Limb (tissue), 2 donors: Measurements from ENCODE around the gene GSG1.
"Not testable (repeated sequence)": the region's sequence is repeated elsewhere in the genome, so short reads cannot be mapped to it uniquely, and the experiment has no call there.

ENCODE experiments used
- DNase-seq, 2 donors: peaks; one replicate each; pipeline ENCODE4 v3.0.0-alpha.2; 2016; ENCODE audit errors: extremely low spot score in 2 of 2

Gene GSG1

DNA sequence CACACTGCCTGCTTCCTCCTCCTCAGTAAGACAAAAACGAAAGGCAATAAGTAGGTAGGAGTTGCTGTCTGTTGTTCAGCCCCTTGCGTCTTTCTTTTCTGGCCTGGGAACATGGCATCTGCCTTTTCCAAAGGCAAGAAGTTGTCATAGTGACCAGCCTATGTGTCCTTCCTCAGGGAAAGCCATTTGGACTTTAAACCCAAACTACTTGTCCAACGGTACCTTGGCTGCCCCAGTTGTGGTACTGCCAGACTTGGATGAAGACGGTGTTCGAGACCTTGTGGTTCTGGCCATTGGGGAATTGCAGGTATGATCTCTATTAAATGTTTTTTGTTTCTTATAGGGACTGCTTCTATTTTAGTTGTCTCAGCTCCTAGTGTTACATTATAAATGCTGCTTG is 40.8 kb downstream of the GSG1 start:
- DNase-seq, result no peak

DNA sequence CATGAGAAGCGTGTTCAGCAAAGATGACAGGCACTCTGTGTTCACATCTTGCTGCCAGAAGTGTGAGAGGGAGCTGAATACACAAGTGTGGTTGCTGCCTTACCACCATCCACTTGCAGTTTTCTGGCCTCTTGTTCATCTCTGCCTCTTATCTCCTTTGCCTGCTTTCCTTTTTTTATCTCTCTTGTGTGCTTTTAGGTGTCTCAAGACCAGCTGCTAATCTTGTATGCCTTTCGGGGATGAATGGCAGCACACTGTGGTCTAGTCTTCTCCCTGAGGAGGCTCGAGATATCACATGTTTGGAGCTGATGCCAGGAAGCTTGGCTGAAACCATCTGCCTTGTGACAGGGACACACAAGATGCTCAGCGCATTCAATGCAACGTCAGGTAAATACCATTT is 42.1 kb downstream of the GSG1 start:
- no peak for DNase-seq

DNA sequence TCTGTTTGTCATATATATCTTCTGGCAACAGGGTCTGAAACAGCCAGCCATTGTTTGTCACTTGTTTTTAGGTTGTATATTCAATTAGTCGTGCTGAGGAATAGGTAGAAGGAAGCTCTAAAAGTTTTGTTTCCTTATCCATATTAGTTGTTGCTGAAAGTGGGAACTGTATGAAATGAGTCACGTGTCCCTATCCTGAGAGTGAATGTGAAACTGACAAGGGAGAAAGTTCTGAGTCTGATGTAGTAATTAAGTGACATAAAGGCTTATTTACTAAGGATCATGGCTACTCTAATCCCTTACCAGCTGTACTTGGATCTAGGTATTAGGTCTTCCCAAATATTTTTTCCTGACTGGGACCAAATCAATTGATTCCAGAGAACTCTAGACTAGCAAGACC is 42.9 kb downstream of the GSG1 start:
- no peak for DNase-seq

DNA sequence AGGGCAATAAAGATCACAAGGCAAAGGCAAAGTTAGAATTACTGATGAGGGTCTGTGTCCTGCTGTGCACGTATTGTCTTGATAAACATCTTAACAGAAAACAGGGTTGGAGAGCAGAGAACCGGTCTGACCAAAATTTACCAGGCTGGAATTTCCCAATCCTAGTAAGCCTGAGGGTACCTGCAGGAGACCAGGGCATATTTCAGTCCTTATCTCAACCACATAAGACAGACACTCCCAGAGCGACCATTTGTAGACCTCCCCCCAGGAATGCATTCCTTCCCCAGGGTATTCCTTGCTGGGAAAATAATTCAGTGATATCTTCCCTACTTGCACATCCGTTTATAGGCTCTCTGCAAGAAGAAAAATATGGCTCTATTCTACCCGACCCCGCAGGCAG is 49.9 kb downstream of the GSG1 start:
- DNase-seq, result not testable (repeated sequence)

DNA sequence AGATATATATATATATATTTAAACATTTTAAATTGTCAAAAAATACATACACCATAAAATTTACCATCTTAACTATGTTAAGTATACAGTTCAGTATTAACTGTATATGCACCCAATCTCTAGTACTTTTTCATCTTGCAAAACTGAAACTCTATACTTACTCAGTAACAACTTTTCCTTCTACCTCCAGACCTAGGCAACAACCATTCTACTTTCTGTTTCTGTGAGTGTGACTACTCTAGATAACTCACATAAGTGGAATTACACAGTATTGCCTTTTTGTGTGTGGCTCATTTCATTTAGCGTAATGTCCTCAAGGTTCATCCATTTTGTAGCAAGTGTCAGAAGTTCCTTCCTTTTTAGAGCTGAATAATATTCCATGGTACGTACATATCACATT is 51.0 kb downstream of the GSG1 start:
- no peak for DNase-seq

DNA sequence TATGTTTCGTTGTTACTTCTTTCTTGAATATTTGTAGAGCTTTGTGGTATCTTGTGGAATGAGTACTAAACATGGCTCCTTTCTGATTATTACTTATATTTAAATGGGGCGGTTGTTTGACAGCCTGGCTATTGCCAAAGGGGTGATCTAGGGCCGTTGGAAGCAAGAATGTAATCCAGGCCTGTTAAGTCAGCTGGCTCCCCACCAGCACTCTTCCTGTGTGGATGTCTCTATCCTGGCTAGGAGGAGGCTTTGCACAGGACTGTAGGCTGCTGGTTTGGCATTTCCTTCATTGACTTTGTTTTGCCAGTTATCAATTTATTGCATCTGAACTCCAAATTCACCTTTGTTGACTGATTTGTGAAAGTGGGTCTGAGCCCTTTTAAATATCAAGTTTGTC is 53.7 kb downstream of the GSG1 start:
- DNase-seq, result no peak

DNA sequence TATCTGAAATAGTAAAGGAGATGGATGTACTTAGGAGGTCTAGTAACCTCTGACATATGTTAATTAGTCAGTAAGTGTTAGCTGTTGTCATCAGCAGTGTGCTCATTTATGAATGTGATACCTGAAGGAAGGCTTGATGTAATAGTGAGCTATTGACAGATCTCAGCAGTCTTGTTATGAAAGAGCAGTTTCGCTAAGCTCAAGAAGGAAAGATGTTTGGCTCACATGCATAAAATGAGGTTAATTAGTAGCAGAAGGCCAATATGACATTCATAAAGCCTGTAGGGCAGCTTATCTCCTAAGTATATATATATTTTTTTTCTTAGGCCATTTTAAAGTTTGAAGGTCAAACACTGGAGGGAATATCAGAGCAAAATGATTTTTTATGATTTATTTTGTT is 56.5 kb downstream of the GSG1 start:
- no peak for DNase-seq

DNA sequence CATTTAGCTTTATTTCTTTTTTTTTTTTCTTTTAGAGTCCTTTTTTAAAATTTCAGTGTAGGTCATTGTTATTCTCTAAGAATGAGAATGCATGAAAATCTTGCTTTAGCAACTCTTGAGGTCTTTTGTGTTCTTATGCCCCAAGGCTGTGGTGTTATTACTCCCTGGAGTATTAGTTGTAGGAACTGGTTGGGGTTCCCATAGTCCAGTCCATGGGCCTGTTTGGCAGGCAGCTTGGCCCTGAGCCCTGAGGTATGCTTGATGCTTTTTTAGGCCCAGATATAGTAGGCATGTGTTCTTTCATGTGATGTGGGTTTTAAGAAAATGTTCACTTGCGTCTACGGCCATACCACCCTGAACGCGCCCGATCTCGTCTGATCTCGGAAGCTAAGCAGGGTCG is 57.7 kb downstream of the GSG1 start:
- DNase-seq, result no peak

DNA sequence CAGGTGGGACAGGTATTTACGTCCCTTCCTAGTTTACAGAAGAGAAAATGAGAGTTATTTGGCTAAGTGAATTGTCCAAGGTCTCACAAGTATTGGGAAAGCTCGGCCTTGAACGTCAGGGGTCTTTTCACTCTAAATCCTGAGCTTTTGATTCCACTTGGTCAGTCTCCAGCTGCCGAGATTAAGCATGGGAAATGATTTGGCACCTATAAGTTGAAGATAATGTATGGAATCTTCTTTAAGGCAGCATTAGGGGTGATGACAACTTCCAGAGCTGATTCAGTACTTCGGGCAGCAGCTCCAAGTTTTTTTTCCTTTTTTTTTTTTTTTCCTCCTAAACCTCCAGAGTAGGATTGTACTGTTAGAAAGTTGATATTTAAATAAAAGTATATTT is 58.6 kb downstream of the GSG1 start:
- DNase-seq, result no peak

DNA sequence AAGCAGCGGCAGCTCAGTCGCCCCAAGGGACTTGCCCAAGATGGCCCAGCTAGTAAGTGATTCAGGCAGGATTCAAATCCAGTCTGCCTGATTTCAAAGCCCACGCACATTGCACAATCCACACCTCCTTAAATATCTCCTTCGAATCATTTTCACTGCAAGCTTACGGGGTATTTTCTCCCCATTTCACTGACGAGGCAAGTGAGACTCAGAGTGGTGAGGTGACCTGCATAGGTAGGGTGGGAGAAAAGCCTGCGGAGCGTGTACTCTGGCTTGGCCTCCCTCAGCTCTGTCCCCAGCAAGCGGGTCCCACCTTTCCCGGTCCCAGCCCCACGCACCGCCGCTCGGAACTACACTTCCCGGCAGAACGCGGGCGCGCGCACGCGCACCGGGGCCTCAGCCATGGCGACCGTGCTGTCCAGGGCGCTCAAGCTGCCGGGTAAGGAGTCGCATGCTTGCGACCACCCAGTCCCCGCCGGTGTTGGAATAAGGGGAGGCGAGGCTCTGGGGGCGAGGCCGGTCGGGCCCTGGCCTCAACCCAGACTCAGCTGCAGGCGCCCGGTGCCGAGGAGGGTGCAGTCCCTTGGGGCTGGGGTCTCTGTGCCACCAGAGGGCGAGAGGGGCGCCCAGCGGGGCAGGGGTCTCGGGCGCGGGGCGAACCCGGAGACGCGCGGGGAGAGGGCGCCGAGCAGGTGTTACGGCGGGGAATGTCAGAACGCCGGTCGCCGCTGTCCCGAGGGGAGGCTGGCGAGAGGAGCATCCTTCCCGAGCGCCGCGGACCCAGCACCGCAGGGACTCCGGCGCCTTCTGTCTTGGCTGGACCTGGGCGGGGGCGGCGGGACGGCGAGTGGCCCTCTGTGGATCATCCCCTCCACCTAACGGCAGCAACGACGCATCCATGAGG is 59.2 kb downstream of the GSG1 start, which contains the start of gene FAM234B:
FAM234B (plus strand) TSS at position 380 of the 904 bp plus-strand sequence; CDS start at position 403, 23 bp downstream.
- peak; percentile 64 to 89 for DNase-seq

DNA sequence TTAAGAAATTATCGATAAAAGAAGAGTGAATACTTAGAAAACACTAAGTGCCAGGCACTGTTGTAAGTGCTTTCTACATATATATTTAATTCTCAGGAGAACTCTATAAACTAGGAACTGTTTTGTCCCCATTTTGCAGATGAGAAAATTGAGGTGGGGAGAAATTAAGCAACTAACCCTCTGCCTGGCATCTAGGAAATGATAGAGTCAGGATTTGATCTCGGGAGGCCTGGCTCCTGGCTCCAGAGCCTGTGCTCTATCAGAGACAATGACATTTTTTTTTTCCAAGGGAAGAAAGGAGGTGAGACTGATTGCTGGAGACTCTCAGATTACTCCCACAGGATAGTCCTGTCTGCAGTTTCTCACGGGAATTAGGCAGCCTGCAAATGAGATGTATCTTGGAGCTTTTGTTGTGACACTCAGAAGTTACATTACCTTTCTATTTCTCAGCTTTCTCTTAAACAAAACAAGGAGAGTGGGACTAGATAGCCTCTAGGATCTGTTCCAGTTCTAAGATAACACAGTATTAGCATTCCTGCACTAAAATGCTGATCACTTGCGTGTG is 60.7 kb downstream of the GSG1 start:
- no peak for DNase-seq

DNA sequence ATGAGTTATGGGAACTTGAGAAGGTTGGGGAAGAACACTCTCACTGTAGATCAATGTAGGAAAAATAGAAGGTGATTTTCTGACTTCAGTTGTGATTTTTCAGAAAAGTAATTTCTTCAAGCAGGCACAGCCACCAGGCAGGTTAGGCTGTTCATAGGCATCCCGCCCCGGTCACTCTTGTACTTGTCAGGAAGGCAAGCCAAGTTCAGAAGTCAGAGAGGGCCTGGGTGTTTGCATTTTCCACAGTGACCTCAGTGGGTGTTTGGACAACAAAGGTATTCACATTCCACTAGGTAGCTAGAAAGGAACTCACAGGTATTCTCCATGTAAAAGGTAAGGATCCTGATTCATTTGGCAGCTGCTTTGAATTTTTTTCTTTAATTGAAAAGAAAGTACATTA is 62.2 kb downstream of the GSG1 start:
- DNase-seq, result no peak

DNA sequence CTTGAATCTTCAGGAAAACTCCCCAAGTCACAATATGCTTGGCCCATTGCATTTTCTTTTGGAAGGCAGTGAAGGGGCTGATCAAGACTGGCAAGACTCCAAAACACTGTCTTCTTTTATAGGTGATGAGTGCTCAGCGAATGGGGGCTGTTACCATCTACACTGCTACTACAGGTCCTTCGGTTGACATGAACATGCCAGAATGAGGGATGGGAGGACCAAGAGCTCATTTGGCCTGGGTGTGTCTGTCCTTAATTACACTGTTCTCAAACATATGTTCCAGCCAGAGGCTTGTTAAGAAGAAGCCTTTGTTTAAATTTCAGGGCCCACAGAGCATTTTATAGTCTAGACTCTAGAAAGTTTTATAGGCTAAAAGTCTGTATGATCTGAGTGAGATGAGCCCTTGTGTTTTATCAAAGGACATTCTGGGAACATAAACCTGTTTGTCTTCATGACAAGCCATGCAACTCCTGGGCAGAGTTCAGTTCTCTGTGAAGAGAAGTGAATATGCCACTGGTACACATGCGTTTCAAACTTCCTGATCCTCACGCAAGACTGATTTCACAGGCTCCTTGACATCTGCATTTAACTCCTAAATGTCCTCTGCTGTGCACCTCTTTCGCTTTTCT is 64.0 kb downstream of the GSG1 start:
- no peak for DNase-seq

DNA sequence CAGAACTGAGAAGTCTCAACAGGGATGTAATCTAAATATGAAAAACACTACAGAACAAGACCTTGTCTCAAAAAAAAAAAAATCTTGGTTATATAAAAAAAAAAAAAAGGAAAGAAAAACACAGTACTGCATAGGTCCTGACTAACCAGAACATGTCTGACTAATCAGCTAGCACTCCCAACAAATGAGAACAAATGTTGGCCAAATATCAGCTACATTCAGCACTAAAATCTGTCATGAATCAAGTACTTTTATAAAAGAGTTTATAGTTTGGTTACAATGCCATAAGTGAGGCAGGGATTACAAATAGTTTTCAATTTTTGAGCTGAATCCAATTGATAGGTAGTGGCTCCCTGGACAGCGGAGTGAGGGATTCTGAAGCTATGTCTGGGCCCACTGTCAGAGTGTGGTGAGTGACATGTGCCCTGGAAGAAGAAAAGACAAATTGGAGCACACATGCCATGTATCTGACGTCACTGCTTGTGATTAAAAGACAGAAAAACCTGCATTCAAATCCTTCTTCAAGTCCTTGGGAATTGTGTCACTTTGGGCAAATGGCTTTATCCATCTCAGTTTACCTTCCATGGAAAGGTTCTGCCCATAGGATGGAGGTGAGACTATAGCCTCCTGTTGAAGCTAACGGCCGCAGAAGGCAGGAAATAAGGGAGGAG is 64.8 kb downstream of the GSG1 start:
- DNase-seq, result no peak

DNA sequence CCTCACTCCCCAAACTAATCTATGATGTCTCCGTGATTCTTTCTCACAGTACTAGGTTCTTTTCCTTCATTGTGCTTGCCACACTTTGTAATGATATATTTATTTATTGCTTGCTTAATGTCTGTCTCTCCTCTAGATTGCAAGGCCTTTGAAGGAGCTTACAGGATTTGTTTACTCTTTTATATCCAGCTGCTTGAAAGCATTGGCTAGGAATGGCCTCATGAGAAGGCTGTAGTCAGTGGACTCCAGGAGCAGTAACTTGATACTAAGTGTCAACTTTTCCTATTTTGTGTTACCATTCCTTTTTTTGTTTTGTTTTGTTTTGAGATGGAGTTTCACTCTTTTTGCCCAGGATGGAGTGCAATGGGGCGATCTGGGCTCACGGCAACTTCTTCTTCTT is 66.6 kb downstream of the GSG1 start:
- no peak for DNase-seq

DNA sequence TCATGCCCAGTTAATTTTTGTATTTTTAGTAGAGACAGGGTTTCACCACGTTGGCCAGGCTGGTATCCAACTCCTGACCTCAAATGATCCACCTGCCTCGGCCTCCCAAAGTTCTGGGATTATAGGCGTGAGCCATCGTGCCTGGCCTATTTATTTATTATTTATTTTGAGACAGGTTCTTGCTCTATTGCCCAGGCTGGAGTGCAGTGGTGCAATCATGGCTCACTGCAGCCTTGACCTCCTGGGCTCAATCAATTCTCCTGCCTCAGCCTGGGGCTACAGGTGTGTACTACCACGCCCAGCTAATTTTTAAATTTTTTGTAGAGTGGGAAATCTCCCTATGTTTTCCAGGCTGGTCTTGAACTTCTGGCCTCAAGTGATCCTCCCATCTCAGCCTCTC is 68.1 kb downstream of the GSG1 start:
- DNase-seq, result not testable (repeated sequence)
